CD4-positive, alpha-beta T cell treated with Interleukin-6 at 100 ng/mL for 8 hours (primary cell): ENCODE measurements around the gene ANXA11.
"Not testable (repeated sequence)": the region's sequence is repeated elsewhere in the genome, so short reads cannot be mapped to it uniquely, and the experiment has no call there.

Experiments used
- DNase-seq: peaks from one replicate; pipeline ENCODE4 v3.0.0-alpha.2; 2020; ENCODE audit warnings: mixed read lengths, low spot score

Gene ANXA11

GRCh38 chr10:80207768-80208370 lies 2.5 kb upstream of the ANXA11 start:
- DNase-seq: no peak

- no peak for DNase-seq
These were observed 929 bp upstream of the ANXA11 start for GRCh38 chr10:80206277-80206655.

GRCh38 chr10:80204677-80205476 lies 460 bp downstream of the ANXA11 start:
- peak; percentile 37 for DNase-seq

GRCh38 chr10:80203835-80204676 lies 1.3 kb downstream of the ANXA11 start:
- no peak for DNase-seq

- peak; percentile 76 for DNase-seq
These were observed 2.2 kb downstream of the ANXA11 start for GRCh38 chr10:80202934-80203834.

- DNase-seq: not testable (repeated sequence)
These were observed 2.8 kb downstream of the ANXA11 start for GRCh38 chr10:80202530-80202929.

GRCh38 chr10:80201608-80202141 lies 3.7 kb downstream of the ANXA11 start:
- DNase-seq: no peak

- DNase-seq: no peak
These were observed 4.7 kb downstream of the ANXA11 start for GRCh38 chr10:80200687-80201086.

- no peak for DNase-seq
These were observed 5.1 kb downstream of the ANXA11 start for GRCh38 chr10:80200259-80200658.

- no peak for DNase-seq
These were observed 5.5 kb downstream of the ANXA11 start for GRCh38 chr10:80199828-80200227.

GRCh38 chr10:80197972-80198916 lies 7.1 kb downstream of the ANXA11 start:
- no peak for DNase-seq

- no peak for DNase-seq
These were observed 8.4 kb downstream of the ANXA11 start for GRCh38 chr10:80196950-80197315.

- peak; percentile 75 for DNase-seq
These were observed 8.9 kb downstream of the ANXA11 start for GRCh38 chr10:80196270-80196949.

GRCh38 chr10:80195046-80195574 lies 10.2 kb downstream of the ANXA11 start:
- DNase-seq: no peak

GRCh38 chr10:80194373-80195045 lies 10.8 kb downstream of the ANXA11 start:
- no peak for DNase-seq

- DNase-seq: no peak
These were observed 12.8 kb downstream of the ANXA11 start for GRCh38 chr10:80192553-80192952.

- no peak for DNase-seq
These were observed 13.6 kb downstream of the ANXA11 start for GRCh38 chr10:80191589-80192270.

- no peak for DNase-seq
These were observed 16.6 kb downstream of the ANXA11 start for GRCh38 chr10:80188713-80189112.
